GM19452 (cell line): ENCODE results near the gene PRDM15.

Experiments
- ATAC-seq: cut with Tn5 transposase; IDR thresholded peaks from one replicate; pipeline ENCODE4 v1.9.1; 2021; ENCODE audit not compliant: unreplicated experiment

PRDM15 gene

GRCh38 chr21:41907496-41908258 is 28.5 kb upstream of the PRDM15 start:
- no peak for ATAC-seq

GRCh38 chr21:41906770-41907169 is 27.6 kb upstream of the PRDM15 start:
- no peak for ATAC-seq

- no peak for ATAC-seq
Observed at GRCh38 chr21:41903559-41904351, 24.6 kb upstream of the PRDM15 start.

- no peak for ATAC-seq
Observed at GRCh38 chr21:41902946-41903345, 23.8 kb upstream of the PRDM15 start.

DNA sequence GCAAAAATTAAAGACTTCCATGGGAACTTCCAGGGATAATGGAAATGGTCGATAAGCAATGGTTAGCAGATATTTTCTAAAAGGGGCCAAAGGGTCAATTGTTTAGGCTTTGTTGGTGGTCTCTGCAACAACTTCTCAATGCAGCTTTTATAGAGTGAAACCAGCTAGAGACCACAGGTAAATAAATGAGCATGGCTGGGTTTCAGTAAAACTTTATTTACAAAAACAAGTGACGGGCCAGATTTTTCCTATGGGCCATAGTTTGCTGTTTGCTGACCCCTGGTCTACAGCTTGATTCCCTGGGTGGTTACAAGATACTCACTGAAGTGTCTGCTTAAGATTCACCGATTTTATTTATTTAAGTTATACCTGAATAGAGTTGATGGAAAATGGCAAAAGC is 22.6 kb upstream of the PRDM15 start:
- ATAC-seq: no peak

DNA sequence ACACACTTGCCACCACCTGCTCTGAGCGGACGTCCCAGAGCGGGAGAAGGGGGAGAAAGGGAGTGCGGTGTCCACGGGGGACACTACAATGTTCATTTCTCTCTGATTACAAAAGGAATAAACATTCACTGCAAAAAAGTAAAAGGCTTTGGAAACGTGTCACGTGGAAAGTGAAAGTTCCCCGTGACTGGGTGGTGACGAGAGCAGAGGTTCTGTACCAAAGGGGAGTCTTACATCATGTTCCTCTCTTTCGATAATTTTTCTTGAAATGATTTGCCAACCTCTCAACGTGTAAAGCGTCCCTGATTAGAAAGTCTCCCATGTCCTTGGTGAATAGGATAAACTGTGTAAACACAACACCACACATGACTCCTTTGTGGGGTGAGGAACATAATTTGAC is 22.0 kb upstream of the PRDM15 start:
- no peak for ATAC-seq

GRCh38 chr21:41900401-41900800 is 21.3 kb upstream of the PRDM15 start:
- ATAC-seq: no peak

GRCh38 chr21:41899426-41900202 is 20.5 kb upstream of the PRDM15 start:
- ATAC-seq: no peak

DNA sequence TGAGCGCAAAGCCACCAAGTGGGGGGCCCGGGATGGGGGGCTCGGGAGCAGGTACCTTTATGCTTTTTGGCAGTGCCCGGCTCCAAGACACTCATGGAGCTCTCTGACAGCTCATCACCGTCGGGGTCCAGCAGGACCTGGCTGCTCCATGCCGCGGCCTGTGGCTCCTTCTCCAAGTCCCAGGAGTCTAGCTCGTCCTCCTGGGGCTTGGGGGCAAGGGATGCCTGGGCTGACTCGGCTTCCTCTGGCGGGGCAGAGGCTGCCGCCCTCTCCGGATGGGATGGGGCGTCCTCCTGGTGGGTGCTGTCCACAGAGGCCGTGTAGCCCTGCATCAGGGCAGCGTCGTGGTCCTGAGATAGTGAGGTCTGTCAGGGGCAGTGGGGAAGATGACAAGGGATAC is 19.9 kb upstream of the PRDM15 start:
- ATAC-seq: no peak

DNA sequence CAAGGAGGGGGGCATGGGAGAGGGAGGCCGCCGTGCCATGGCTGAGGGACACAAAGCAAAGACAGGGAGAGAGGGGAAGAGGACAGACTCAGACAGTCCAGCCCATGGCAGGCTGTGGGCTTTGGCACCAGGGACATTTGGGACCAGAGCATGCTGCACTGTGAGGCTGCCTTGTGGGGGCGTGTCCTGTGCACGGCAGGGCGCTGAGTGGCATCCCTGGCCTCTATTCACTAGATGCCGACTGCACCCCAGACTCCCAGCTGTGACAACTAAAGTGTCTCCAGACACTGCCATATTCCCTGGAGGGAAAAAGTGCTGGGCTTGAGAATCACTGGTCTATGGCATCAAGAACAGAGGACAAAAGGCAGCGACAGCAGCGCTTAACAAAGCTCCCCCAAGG is 18.6 kb upstream of the PRDM15 start:
- ATAC-seq: no peak

DNA sequence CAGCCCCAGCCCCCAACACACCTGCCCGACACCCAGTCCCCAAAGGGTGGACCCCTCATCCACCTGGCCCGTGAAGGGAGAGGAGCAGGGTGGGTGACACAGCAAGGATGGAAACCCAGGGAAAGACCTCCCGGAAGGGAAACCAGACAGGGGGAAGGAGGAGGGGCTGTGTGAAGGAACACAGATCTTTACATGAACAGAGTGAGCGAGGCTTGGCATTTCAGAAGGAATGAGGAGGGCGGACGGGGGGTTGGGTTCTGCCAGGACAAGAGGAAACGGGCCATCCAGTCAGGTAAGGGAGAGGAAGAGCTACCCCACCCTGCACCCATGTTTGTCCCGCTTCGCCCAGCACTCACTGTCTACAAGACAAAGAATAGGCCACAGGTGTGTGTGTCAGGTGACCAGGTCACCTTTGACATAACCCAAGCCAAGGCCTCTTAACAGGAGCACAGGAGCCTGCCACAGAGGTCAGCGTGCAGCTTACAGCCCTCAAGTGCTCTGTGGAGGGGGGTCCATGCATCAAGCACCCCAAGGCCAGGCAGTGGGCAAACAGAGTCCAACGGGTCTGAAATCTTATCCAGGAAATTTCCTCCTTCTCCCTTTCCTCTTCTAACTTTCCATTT is 18.0 kb upstream of the PRDM15 start:
- no peak for ATAC-seq

DNA sequence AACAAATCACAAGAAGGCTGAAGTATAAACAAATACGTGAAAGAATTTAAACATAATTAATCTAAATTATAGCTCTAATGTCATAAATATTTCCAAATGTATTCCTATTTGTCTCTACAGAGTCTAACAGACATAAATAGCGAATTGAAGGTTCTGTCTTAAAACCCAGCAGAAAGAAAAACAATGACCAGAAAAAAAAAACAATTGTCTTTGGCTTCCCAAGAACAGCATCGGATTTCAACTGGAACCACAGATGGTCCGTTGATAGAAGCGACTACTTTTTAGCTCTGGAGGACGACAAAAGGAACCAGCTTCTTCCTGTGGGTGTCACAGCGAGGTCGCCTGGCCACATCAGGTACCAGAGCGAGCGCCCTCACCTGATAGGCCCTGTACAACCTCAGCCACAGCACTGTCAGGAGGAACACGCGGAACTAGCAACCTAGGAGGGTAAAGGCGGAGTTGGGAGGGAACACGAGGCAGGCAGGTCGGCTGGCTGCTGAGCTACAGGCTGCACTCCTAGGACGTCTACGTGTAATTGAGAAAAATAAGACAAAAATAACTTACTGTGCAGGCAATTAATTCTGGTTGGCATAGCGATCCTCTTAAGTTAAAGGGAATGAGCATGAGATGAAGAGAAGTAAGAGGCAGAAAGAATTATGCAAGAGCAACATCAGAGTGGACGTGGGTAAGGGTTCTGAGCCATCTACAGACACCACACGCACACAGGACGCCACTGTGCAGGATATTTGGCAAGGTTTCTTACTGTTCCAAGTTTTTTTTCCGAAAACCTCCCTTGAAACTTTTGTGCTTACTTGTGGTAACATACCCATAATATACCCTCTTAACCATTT is 16.7 kb upstream of the PRDM15 start:
- ATAC-seq: no peak

- no peak for ATAC-seq
Observed at GRCh38 chr21:41894922-41895557, 15.9 kb upstream of the PRDM15 start.

GRCh38 chr21:41894511-41894910 is 15.4 kb upstream of the PRDM15 start:
- ATAC-seq: no peak

- no peak for ATAC-seq
Observed at GRCh38 chr21:41892726-41893125, 13.6 kb upstream of the PRDM15 start.

- no peak for ATAC-seq
Observed at GRCh38 chr21:41891132-41891531, 12.0 kb upstream of the PRDM15 start.

GRCh38 chr21:41890355-41890754 is 11.2 kb upstream of the PRDM15 start:
- no peak for ATAC-seq

DNA sequence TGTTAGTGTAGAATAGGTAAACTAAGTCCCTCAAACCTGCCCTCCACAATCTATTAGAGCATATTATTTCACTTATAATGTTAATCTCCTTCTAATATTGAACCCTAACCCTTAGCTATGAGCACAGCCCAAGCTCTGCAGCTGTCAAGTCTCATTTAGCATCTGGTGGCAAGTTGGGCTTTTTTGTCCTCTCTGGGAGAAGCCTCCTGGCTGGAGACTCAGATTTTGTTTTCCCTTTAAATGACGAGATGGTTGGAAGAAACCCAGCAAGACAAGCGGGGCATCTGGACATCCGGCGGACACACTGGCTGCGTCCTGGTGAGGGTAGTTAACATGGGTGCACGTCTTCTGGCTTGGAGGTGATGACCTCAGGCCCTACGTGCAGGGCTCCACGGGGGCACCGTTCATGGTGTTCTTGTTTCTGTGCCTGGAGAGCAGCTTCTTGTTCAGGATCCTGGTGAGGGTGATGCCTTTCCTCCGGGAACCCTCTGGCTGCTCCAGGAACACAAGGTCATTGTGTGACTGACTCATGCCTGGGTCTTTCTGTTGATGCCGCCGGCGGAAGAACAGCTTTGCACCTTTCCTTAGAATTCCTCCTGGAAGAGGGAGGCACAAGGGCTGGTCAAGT is 9.7 kb upstream of the PRDM15 start:
- no peak for ATAC-seq

- no peak for ATAC-seq
Observed at GRCh38 chr21:41887667-41888066, 8.5 kb upstream of the PRDM15 start.
